Dedifferentiated amniotic fluid mesenchymal stem cell (primary cell): ENCODE results near the gene ZNF587B.
A peak's percentile ranks its signal among the peaks of the same experiment; 100 is the strongest.
"Not testable (repeated sequence)": the region's sequence is repeated elsewhere in the genome, so short reads cannot be mapped to it uniquely, and the experiment has no call there.

Experiments used
- DNase-seq: peaks from one replicate; pipeline ENCODE4 v3.0.0-alpha.2; 2016; ENCODE audit errors: extremely low spot score

The ZNF587B gene

GRCh38 chr19:57819475-57820148, 10.5 kb upstream of the ZNF587B start:
- peak; percentile 85 for DNase-seq

GRCh38 chr19:57820599-57820998, 9.5 kb upstream of the ZNF587B start:
- DNase-seq, result no peak

DNA sequence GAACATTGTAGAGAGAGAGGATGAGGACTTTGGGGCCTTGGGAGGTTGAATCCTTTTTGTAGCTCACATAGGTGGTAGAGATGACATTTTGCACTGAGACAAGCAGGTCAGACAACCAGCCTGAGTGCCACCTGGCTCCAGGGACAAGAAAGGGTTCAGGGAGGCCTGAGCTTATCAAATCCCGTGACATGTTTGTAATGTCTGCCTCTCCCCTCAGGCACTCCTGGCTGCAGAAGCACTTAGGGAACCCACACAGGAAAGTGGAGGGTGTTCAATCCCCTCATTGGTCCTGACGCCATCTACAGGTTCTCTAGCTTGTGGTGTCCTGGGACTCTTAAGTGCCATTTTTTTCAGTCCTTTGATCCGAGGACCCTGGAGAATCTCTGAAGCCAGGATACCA, 9.0 kb upstream of the ZNF587B start:
- not testable (repeated sequence) for DNase-seq

- DNase-seq, result not testable (repeated sequence)
Observed at GRCh38 chr19:57821501-57821900, 8.6 kb upstream of the ZNF587B start.

- DNase-seq, result not testable (repeated sequence)
Observed at GRCh38 chr19:57823155-57823554, 6.9 kb upstream of the ZNF587B start.

DNA sequence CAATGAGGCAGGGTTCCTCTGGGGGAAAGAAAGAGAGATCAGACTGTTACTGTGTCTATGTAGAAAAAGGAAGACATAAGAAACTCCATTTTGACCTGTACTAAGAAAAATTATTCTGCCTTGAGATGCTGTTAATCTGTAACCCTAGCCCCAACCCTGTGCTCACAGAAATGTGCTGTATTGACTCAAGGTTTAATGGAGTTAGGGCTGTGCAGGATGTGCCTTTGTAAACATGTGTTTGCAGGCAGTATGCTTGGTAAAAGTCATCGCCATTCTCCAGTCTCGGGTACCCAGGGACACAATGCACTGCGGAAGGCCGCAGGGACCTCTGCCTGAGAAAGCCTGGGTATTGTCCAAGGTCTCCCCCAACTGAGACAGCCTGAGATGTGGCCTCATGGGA, 6.5 kb upstream of the ZNF587B start:
- not testable (repeated sequence) for DNase-seq

- no peak for DNase-seq
Observed at GRCh38 chr19:57825511-57825910, 4.6 kb upstream of the ZNF587B start.

DNA sequence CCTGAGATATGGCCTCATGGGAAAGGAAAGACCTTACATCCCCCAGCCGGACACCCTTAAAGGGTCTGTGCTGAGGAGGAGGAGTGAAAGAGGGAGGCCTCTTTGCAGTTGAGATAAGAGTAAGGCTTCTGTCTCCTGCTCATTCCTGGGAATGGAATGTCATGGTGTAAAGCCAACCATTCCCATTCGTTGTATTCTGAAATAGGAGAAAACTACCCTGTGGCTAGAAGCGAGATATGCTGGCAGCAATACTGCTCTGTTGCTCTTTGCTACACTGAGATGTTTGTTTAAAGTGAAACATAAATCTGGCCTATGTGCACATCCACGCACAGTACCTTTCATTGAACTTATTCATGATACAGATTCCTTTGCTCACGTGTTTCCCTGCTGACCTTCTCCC, 783 bp upstream of the ZNF587B start:
- DNase-seq, result no peak

GRCh38 chr19:57836991-57837390, 6.9 kb downstream of the ZNF587B start:
- DNase-seq, result not testable (repeated sequence)

- DNase-seq, result not testable (repeated sequence)
Observed at GRCh38 chr19:57838622-57839191, 8.6 kb downstream of the ZNF587B start.

- DNase-seq, result no peak
Observed at GRCh38 chr19:57841122-57841763, 11.1 kb downstream of the ZNF587B start.

GRCh38 chr19:57847164-57847563, 17.1 kb downstream of the ZNF587B start:
- DNase-seq, result not testable (repeated sequence)

DNA sequence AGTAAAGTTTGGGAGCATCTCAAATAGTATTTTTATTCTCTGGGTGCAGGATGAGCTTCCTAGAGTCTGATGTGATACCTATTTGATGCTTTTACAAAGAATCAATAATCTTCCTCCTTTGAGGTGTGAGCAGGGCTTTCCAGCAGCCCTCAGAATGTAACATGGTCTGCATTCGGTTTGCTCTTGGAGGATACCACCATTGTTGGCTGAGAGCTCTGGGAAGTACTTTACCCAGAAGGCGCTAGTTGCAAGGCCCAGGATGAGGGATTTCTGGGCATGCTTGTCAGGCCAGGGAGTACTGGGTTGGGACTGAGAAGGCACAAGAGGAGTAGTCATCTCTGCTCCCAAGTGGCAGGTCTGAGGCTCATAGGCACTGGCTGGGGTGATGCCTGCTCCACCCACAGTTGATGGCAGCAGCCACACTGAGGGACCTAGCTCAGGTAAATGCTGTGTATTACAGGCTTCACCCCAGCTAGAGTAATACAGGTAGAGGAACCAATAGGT, 19.1 kb downstream of the ZNF587B start:
- DNase-seq, result not testable (repeated sequence)

- peak; percentile 83 for DNase-seq
Observed at GRCh38 chr19:57849666-57850473, 19.8 kb downstream of the ZNF587B start, which contains the start of gene ZNF587. Gene ZNF587, plus strand, starts transcription at chr19:57849859. Its CDS starts 180 bp downstream, at chr19:57850039.

DNA sequence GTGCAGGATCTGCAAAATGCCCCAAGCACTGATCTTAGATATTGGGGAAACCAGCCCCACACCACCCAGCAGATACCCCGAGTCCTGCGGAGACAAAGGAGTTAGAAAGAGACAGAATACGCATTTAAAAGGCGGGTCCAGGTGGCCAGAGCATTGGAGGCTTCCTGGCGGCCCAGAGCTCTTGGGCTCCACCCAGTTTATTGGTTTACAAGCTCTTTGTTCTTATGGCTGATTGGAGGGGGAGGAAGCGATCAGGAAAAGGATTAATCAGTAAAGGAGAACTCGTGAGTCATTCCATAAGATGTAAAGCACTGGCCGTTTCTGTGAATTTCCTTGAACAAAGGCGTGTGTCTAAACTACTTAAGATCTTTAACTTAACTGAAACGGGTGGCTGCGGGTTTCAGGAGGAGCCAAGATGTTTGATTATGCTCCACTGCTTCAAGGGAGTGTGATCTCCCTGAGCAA, 20.5 kb downstream of the ZNF587B start:
- no peak for DNase-seq

- DNase-seq, result not testable (repeated sequence)
Observed at GRCh38 chr19:57851812-57852603, 21.9 kb downstream of the ZNF587B start.

DNA sequence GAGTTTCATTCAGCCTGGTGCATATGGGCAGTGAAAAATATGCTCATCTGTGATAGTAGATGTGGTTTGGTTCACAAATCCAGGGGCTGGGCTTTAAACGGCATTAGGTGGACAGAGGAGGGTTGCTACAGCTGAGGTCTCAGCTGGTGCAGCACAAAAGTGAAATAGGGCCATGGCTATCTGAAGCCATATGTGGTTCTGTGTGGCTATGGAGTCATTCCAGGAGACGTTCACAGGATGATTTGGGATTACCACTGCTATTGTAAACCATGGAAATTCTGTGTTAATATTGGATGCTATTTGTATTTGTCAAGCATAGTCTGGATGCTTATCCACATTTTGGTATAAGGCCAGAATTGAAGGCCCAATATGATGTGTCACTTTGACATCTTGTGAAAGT, 24.0 kb downstream of the ZNF587B start:
- not testable (repeated sequence) for DNase-seq

DNA sequence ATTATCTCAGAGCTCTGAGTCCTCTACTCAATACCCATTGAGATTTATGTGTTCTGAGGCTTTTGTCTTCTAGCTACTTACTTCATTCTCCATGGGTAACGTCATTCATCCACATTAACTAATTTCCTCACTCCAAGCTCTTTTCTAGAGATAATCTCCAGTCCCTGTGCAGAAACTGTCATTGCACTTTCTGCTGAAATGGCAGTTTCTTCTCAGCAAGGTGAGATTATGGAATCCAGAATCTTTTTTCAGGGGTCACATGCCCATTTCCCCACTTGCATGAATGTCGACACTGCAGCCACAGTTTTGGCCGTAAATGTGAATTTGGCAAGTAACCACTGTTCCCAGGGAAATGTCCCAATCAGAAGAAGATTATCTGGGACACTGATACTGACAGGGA, 32.3 kb downstream of the ZNF587B start:
- not testable (repeated sequence) for DNase-seq

DNA sequence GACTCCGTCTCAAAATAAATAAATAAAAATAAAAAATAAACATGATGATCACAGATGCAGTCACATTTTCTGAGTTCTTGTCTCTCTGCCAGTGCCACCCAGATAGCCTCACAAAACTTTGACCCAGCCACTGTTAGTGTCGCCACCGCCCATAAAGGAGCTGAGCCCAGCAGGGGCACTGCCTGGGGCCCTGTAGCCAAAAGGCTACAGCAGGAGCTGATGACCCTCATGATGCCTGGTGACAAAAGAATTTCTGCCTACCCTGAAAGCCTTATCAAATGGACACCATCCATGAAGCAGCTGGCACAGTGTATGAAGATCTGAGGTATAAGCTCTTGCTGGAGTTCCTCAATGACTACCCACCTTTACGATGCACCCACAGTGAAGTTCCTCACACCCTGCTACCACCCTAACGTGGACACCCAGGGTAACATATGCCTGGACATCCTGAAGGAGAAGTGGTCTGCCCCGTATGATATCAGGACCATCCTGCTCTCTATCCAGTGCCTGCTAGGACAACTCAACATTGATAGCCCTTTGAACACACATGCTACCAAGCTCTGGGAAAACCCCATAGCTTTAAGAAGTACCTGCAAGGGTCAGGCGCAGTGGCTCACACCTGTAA, 37.9 kb downstream of the ZNF587B start:
- no peak for DNase-seq

- not testable (repeated sequence) for DNase-seq
Observed at GRCh38 chr19:57869655-57870054, 39.6 kb downstream of the ZNF587B start.
